Smooth muscle cell (in vitro differentiated cells): ENCODE results near the gene KLF7. TPM values are rescaled to one million over a fixed set of nuclear protein-coding genes. Genes with fewer than 3 reads are reported as not detected.
A peak's percentile ranks its signal among the peaks of the same experiment; 100 is the strongest.

Experiments used
- DNase-seq: peaks from one replicate; lab custom pipeline; 2025; ENCODE audit not compliant: unreplicated experiment; lab: John Stamatoyannopoulos, UW
- H2AFZ ChIP-seq: fragments of 200-600 bp; sonication (generic); 2 replicates; pipeline ENCODE4 v1.6.0; 2016; ENCODE audit warnings: antibody characterized with exemption, low read depth, mild to moderate bottlenecking
- H3F3A ChIP-seq: fragments of 200-600 bp; sonication (generic); 2 replicates; pipeline ENCODE4 v1.6.0; 2017; ENCODE audit warnings: antibody characterized with exemption, low read depth
- H3K27ac ChIP-seq: fragments of 200-600 bp; sonication (generic); 2 replicates; pipeline ENCODE4 v1.5.1; 2016; ENCODE audit warnings: low read depth, mild to moderate bottlenecking
- H3K27me3 ChIP-seq: fragments of 200-600 bp; sonication (generic); 2 replicates; pipeline ENCODE4 v1.6.1; 2016; ENCODE audit warnings: low read depth, mild to moderate bottlenecking
- H3K36me3 ChIP-seq: fragments of 200-600 bp; sonication (generic); 2 replicates; pipeline ENCODE4 v1.5.1; 2016; ENCODE audit warnings: low read depth
- H3K4me1 ChIP-seq: fragments of 200-600 bp; sonication (generic); 2 replicates; pipeline ENCODE4 v1.5.1; 2016; ENCODE audit warnings: low read depth
- H3K4me2 ChIP-seq: fragments of 200-600 bp; sonication (generic); 2 replicates; pipeline ENCODE4 v1.6.0; 2016; ENCODE audit warnings: mild to moderate bottlenecking
- H3K4me3 ChIP-seq: fragments of 200-600 bp; sonication (generic); 2 replicates; pipeline ENCODE4 v1.5.1; 2016; ENCODE audit warnings: mild to moderate bottlenecking
- H3K79me2 ChIP-seq: fragments of 200-600 bp; sonication (generic); 2 replicates; pipeline ENCODE4 v1.6.0; 2016; ENCODE audit warnings: low read depth, mild to moderate bottlenecking
- H3K9ac ChIP-seq: fragments of 200-600 bp; sonication (generic); 2 replicates; pipeline ENCODE4 v1.6.0; 2016; ENCODE audit warnings: low read depth
- H3K9me3 ChIP-seq: fragments of 200-600 bp; sonication (generic); replicated peaks from 2 replicates; pipeline ENCODE4 v1.5.1; 2016; ENCODE audit warnings: low read depth
- H4K20me1 ChIP-seq: fragments of 200-600 bp; sonication (generic); 2 replicates; pipeline ENCODE4 v1.6.0; 2016; ENCODE audit warnings: low read depth
- WGBS: methylation state at CpG from one replicate; pipeline ENCODE4 v1.1.7; 2016; ENCODE audit warnings: low lambda C conversion rate; 5-methylcytosine and 5-hydroxymethylcytosine counted together
- polyA plus RNA-seq: library from polyadenylated mRNA; unstranded; fragments of >200 nt; fragmentation: Nextera tagmentation; extraction: Ambion mirVana; gene quantifications from 2 replicates; pipeline ENCODE4 v1.2.1, GENCODE V29; 2016
- total RNA-seq: library from RNA; depleted of rRNA; stranded (reverse); fragments of >200 nt; gene quantifications from 2 replicates; pipeline ENCODE4 v1.2.3, GENCODE V29; 2014
- TF ChIP-seq, protein P1 (sequence below): fragments of 200-600 bp; sonication (generic); IDR thresholded peaks from 2 replicates; pipeline ENCODE4 v1.5.1; 2017; ENCODE audit warnings: borderline replicate concordance, mild to moderate bottlenecking, antibody characterized with exemption; ENCODE audit not compliant: insufficient read depth, poor library complexity, severe bottlenecking

The KLF7 gene
- total and polyA plus RNA-seq, 2 experiments from 2014 or later: 12.7 to 27.6 TPM

DNA sequence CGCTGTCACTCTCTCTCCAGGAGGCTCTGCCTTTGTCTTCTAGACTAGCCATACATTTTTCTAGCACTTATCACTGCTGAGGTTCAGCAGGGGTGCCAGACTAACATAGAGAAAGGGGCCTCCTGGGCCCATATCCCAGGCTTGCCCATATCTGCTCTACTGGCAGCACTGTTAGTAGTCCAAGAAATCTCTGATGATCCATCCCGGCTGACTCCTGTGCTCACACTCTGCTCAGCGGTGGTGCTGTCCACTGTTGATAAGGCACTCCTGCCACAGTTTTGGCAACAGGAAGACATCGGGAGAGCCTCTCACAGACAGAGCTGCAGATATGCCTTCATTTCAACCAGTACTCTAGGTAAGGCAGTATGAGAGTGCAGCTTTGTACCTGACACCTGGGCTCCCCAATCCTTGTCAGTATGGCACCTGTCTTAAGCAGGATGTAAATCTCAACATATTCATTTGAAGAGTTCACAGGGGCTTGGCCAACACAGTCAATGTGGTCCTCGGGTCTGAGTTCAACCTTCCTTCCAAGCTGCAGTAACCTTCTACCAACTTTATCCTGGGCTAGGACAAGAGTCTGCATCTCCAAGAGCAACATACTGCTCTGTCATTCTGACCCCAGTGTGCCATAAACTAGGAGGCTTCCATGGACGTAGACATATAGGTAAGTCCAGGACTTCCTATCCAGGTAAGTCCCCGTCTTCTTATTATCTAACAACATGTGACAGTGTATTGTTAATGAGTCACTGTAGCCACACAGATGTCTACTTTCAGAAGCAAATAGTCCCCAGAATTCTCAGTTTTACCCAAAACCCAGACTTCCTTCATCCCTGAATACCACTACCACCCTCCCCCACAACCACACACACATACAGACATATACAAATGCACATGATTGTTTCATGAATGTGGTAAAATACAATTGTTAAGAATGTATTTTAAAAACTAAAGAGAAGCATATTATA, 16.2 kb downstream of the KLF7 start:
- 62% methylated on average over 7 of the region's 7 CpGs for WGBS
- no peak overlapping the region for H2AFZ ChIP-seq
- TF ChIP-seq, protein P1, sequence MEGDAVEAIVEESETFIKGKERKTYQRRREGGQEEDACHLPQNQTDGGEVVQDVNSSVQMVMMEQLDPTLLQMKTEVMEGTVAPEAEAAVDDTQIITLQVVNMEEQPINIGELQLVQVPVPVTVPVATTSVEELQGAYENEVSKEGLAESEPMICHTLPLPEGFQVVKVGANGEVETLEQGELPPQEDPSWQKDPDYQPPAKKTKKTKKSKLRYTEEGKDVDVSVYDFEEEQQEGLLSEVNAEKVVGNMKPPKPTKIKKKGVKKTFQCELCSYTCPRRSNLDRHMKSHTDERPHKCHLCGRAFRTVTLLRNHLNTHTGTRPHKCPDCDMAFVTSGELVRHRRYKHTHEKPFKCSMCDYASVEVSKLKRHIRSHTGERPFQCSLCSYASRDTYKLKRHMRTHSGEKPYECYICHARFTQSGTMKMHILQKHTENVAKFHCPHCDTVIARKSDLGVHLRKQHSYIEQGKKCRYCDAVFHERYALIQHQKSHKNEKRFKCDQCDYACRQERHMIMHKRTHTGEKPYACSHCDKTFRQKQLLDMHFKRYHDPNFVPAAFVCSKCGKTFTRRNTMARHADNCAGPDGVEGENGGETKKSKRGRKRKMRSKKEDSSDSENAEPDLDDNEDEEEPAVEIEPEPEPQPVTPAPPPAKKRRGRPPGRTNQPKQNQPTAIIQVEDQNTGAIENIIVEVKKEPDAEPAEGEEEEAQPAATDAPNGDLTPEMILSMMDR: no peak
- H3K4me3 ChIP-seq: no peak overlapping the region
- H3K79me2 ChIP-seq: peaks cover 95% of the 10 kb centered on the region
- no peak for DNase-seq
- no peaks in the 10 kb centered on the region for H3K36me3 ChIP-seq
- H3K9me3 ChIP-seq: no peaks in the 10 kb centered on the region
- H3K27ac ChIP-seq: no peak overlapping the region
- peaks cover 50% of the 10 kb centered on the region for H3K4me1 ChIP-seq
- H3F3A ChIP-seq: peaks cover 9% of the 10 kb centered on the region
- no peak overlapping the region for H3K4me2 ChIP-seq
- no peak overlapping the region for H3K9ac ChIP-seq
- peaks cover 100% of the 10 kb centered on the region for H4K20me1 ChIP-seq
- H3K27me3 ChIP-seq: no peaks in the 10 kb centered on the region

DNA sequence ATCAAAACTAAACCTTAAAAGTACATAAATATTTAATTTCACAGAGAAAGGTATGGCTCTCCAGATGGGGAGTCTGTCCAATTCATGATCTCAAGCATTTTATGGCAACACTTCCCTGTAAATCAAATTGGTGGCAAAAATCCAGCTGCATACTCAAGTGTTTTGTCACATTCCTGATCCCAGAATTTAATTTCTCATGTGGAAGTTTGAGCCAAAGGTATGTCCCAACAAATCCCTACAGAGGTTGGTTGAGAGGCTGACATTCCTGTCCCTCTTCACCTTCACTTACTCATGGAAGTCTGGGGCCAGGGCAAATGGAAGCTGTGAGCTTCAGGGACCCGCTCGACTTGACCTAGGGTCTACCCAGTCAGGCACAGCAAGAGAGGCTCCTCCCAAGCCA, 17.7 kb downstream of the KLF7 start:
- Histone ChIP-seq H3K9me3 (no peaks in the 10 kb centered on the region), H3K4me3 (no peak overlapping the region), H3K27ac (no peak overlapping the region), H3K36me3 (no peaks in the 10 kb centered on the region), H3K9ac (no peak overlapping the region), H4K20me1 (peaks cover 100% of the 10 kb centered on the region), H3K4me2 (no peak overlapping the region), H3K4me1 (peaks cover 50% of the 10 kb centered on the region), H3K79me2 (peaks cover 86% of the 10 kb centered on the region), H3K27me3 (no peaks in the 10 kb centered on the region), H2AFZ (no peak overlapping the region), H3F3A (peaks cover 14% of the 10 kb centered on the region)
- no peak for DNase-seq
- WGBS: 97% methylated on average over 2 of the region's 2 CpGs
- TF ChIP-seq, protein P1: no peak

DNA sequence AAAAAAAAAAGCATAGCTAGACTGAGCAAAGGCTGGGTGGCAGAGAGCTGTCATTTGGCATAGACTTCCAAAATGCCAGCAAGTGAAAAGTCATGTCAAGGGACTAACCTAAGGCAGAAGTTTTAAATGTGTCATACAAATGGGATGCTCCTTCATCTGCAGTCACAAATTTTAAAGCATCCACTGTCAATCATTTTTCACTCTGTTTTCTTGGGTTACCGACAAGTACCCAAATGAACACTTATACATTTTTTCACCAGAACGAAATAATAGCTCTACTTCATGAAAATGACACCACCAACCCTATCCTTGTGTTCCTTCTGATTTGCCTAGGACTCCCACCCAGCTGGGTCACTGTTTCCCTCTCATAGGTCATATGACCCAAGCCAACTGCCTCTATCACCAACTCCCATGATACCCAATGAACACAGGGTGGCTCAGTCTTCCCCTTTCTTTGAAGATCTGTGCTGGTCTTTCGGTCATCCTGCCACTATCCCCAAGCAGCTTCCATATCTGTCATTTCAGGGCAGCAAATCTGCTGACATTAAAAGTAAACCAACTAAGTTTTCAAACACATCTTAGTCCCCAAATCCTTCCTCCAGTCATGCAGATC, 21.5 kb downstream of the KLF7 start:
- peaks cover 100% of the 10 kb centered on the region for H4K20me1 ChIP-seq
- H2AFZ ChIP-seq: no peak overlapping the region
- H3K9ac ChIP-seq: no peak overlapping the region
- 74% methylated on average over 3 of the region's 3 CpGs for WGBS
- no peaks in the 10 kb centered on the region for H3K27me3 ChIP-seq
- H3K79me2 ChIP-seq: peaks cover 86% of the 10 kb centered on the region
- no peak for DNase-seq
- TF ChIP-seq, protein P1: no peak
- peak overlapping the region; percentile 69 for H3K27ac ChIP-seq
- no peaks in the 10 kb centered on the region for H3K9me3 ChIP-seq
- H3K4me2 ChIP-seq: peak overlapping the region; percentile 75
- no peak overlapping the region for H3K4me3 ChIP-seq
- peaks cover 29% of the 10 kb centered on the region for H3K4me1 ChIP-seq
- no peaks in the 10 kb centered on the region for H3K36me3 ChIP-seq
- H3F3A ChIP-seq: peaks cover 19% of the 10 kb centered on the region
